SK-N-DZ (cell line): Measurements from ENCODE around the gene CD164L2.

Experiments
- DNase-seq: peaks from one replicate; pipeline ENCODE4 v3.0.0-alpha.2; 2015; ENCODE audit warnings: low spot score

CD164L2 gene

DNA sequence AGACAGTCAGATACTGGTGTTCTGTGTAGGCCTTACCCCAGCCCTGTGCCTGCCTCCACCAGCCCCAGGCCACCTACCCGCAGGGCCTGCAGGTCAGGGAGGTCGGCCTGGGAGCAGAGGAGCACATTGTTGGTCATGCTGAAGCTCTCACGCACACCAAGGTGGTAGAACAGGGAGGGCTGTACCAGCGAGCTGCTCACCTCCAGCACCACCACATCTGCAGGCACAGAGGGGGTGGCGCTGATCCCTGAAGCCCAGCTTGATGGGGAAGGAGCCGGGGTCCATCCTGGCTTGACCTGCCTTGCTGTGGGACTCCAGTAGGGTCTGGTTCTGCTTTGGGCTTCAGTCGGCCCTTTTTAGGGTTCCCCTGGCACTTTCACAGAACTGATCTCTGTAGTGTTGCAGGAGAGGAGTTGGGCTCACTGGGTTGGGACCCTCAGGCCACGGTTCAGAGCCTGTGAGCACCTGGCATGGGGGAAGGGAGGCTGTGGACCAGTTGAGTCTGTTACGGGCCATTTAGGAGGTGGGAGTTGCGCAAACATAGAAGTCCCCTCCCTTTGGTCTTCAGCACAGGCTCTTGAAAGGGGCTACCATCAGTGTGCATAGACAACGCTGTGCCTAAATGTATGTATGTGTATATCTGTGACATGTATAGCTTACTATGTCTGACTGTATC is 18.3 kb downstream of the CD164L2 start:
- DNase-seq, result no peak

DNA sequence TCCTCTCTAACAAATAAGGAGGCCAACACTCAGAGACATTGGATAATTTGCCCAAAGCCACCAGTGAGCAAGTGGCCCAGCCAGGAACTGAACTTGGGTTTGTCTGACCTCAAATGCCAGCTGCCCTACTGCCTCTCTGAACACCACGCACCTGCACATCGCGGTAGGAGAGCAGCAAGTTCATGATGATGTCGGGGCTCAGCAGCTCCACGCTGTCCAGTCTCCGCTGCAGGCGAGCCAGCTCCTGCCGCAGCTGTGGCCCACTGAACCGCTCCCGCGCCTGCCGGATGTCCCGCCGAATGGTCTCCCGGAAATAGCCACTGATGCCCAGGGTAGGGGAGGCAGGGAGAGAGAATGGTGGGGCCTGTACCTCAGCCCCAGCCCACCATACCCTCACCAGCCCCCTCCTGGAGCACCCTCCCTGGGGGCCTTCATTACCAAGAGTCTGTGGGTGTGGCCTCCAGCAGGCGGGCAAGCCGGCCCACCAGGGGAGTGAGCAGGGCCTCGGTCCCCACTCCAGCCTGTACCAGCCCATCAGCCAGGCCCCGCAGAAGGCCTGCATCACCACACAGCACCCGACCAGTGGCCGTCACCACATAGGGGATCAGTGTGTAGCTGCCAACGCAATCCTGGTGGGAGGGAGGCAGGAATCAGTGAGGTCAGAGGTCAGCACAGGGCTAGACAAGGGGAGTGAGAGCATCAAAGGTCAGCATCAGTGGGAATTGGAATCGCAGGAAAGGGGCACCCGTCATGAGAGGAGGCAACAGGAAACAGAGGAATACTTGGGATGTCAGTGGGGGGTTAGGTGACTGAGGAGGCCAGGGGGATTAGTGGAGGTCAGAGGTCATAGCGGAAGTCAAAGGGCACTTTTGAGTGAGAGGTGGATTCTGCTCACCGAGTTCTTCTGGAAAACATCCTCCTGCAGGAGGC is 19.1 kb downstream of the CD164L2 start:
- DNase-seq, result no peak

DNA sequence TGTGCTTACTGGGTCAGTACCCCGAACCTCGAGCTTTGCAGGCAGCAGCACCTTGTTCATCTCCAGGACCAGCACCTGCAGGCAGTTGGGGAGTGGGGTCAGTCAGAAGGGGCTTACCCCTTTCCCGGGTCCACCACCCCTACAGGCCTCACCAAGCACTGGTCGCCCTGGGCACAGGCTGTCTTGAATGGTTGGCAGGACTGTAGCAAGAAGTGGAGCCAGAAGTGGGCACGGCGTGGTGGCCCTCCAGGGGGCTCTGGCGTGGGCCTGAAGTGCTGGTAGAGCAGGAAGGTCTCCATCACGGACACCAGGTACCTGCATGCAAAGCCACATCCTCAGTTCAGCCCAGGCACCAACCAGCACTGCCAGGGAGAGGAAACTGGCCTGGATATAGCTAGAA is 21.6 kb downstream of the CD164L2 start:
- DNase-seq, result no peak

DNA sequence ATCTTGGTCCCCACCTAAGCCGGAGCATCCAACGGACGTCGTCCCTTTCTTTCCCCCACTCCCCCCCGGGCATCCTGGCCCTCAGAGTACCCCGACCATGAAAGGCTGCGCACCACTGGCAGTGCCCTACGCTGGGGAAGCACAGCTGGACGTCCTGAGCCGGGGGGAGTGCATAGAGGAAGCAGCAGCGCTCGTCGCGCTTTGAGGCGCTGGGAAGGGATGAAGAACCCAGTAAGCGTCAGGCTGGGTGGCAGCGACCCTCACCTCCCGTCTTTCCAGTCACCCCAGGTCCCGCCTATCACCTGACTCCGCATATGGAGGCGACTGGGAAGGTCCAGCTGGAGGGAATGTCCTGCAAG is 22.1 kb downstream of the CD164L2 start:
- no peak for DNase-seq

DNA sequence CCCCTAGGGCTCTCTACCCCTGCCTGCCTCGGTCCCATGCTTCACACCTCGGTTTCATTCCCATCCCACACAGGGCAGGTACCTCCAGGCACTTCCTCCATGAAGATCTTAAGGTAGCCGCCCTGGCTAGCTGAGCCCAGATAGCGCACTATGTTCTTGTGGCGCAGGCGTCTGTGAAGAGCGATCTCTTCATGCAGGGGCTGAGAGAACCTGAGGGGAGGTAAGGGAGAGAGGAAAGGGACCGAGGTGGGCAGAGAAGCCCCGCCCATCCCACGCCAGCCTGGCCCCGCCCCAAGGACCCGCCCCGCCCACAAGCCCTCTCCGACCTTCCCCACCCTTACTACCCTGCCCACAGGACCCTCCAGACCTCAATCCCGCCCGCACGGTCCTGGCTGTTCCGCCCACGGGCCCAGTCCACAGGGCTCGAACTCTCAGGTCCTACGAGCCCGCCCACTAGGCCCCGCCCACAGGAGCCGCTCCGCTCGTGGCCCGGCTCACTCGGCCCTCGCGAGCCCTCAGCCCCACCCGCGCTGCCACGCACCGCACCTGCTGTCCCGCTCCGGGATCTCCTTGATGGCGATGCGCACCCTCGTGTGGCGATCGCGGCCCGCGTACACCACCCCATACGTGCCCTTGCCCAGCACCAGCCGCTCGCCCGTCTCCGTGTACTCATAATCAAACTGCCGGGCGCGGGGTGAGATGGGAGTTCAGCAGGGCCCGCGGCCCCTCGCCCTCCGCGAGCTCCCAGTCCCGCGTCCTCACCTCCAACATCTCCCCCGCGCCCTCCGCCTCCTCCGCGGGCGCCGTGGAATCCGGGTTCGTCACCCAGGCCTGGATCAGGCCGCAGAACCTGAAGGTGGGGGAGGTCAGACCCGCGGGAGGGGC is 22.7 kb downstream of the CD164L2 start:
- DNase-seq, result no peak

DNA sequence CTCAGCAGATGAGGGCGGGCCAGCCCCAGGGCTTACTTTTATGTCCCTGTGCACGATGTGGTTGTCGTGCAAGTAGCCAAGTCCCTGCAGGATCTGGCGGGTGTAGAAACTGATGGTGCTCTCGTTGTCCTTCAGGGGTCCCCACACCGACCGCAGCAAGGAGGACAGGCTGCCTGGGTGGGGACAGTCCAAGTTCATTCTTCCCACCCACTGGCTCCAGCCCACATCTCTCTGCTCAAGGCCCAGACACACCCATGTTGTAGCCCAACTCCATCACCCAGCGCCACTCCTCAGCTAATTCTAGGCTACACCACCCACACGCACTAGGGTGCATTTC is 23.3 kb downstream of the CD164L2 start:
- DNase-seq, result no peak

DNA sequence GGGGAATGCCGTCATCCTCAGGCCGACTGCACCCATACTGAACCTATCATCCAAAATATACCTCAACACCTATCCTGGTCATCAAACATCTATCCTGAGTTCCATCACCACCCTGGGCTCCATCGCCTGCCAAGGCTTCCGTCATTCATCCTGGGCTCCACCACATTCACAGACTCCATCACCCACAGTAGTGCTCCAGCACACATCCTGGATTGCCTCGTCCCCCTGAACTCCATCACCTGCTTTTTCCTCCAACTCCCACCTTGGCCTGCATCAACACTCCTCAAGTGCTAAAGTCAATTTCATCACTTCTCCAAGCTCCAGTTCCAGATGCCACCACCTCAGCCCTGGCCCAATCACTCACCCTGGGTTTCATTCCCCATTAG is 24.2 kb downstream of the CD164L2 start:
- no peak for DNase-seq

DNA sequence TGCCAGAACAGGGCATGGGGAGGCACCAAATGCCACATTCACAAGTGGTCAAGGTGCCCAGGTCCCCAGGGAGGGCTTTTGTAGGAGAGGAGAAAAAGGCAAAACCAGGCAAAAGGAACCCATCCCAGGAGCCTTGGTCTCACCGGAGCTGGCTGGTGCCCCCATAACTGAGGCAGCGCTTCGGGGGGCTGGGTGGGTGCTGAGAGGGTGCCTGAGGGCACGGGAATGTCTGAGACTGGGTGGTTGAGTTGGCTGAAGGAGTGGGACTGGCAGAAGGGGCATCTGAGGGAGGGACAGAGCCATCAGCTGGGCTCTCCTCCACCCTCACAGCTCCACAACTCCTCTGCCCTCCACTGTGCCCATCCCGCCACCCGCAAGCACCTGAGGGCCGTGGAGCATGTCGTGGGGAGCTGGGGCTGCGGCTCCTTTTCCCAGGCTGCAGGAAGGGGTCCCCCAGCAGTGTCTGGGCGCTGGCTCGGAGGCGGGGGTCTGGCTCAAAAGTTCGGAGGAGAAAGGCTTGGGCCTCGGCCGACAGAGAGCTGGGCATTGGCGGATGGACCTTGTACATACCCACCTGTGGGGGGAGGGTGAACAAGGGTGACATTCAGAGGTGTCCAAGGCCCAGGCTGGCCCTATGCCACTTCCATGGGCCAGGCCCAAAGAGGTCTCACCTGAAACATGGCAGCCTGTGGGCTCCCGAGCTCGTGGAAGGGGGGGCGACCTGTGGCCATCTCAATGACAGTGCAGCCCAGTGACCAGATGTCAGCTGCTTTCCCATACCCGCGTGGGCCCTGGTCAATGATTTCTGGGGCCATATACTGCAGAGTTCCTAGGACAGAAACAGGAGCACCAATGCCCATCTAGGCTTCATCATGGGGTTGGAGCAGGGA is 24.9 kb downstream of the CD164L2 start:
- DNase-seq, result no peak

DNA sequence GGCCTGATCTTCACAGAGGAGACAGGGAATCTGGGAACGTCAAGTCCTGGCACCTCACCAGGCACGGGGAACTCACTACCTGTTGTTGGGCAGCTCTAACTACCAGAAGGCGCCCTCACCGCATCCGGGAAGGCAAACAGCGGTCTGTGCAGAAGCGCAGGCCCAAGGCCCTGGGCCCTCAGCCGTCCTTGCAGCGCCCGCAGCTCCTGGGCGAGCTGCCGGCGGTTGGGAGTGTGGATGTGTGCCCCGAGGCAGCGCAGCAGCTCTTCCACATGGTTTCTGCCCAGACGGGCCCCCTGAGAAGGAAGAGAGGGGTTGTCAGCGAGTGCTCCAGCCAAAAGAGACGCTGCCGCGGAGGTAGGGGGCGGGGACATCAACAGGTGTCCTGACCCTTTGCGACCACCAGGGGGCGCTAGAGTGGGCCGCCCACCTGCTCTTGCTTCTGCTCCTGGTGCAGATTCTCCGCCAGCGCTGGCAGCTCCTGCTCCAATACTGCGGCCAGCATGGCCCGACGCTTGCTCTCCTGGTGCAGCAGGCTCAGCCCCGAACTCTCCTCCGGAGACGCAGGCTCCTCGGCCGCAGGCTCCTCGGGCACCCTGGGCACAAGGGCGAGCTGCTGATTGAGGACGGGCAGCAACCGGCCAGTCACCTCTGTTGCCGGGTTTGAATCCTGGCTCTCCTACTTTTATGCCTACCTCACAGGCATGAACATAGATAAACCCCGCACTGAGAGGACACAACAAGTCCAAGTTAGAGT is 25.7 kb downstream of the CD164L2 start:
- DNase-seq, result peak; percentile 58

DNA sequence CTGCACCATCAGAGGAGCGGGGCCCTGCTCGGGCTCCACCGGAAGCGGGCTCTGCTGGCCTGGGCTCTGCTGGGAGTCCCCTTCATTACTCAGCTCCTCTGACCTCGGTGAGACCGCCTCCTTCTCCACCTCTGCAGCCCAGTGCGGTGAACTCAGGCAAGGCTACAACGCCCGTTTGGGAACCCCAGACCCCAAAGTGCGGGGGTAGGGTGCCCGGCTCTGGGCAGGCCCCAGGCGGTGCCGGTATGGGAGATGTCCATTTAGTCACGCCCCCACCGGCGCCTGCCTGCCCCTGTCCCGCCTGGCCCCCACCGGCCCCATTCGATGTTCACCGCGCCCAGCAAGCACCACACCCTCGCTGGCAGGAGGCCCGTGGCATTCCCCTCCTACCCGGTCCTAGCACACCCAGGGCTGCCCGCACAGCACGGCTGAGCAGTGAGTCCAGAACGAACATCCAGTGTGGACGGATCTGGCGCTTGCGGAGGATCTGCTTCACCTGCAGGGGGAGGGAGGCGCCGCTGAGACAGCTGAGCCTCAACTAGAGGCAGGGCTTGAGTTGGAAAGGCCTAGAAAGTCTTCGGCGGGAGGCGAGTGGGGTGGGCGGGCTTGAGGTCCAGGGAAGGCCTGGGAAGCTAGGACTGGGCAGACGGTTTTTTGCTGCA is 26.4 kb downstream of the CD164L2 start:
- DNase-seq, result no peak

DNA sequence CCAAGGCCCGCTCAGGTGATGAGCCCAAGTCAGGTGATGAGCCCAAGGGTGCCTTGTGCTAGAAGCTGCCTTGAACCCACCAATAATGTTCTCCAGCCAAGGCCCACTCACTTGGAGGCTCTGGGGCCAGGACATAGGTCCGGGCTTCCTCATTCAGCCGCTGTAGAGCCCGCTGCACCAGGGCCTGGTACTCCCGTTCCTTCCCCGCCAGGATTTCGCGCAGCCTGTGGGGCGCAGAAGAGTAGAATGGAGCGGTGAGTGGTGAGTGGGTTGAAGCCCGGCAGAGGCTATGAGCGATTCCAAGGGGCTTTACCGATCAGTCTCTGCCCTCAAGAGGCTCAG is 26.9 kb downstream of the CD164L2 start:
- DNase-seq, result no peak

DNA sequence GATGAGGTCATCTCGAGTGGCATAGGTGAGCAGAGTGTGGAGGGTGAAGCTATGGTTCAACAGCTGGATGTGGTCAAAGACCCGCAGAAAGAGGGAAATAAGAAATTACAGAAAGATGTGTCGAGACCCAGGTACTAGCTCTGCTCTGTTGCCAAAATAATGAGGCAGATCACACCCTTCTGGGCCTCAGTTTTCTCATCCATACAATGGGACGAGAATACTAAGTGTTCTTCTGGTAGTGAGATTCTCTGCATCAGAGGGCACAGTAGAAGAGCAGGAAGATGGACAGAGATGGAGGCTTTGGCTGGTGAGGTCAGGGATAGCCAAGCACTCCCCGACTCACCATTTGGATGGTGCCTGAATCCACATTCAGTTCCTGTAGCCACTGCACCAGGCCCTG is 27.4 kb downstream of the CD164L2 start:
- no peak for DNase-seq

DNA sequence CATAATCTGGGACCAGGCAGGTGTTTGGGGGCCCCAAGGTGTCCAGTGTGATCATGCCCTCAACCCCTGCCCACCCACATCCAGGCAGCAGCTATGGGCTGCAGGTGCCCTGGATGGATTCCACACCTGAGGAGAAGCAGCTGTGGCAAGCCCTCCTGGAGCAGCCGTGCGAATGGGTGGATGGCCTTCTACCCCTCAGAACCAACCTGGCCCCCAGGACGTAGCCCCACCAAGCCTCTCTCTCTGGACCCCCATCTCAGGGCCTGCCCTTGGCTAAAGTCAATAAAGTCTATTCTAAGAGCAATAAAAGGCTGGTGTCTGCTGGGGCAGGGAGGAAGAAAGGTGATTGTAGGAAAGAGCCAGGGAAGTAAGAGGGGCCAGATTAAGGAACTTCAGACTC is 29.5 kb downstream of the CD164L2 start:
- DNase-seq, result no peak

DNA sequence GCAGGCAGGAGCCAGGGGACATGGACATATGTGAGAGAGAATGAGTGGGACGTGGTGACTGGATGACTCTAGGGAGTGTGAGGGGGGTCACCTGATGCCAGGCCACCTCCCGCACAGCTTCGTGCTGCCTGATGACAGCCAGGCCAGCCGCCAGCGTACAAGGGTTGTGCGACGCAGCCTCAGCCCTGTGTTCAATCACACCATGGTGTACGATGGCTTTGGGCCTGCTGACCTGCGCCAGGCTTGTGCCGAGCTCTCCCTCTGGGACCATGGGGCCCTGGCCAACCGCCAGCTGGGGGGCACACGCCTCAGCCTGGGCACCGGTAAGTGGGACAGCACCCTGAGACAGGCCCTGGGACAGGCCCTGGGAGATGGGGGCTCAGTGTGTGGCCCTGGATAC is 30.0 kb downstream of the CD164L2 start:
- no peak for DNase-seq

DNA sequence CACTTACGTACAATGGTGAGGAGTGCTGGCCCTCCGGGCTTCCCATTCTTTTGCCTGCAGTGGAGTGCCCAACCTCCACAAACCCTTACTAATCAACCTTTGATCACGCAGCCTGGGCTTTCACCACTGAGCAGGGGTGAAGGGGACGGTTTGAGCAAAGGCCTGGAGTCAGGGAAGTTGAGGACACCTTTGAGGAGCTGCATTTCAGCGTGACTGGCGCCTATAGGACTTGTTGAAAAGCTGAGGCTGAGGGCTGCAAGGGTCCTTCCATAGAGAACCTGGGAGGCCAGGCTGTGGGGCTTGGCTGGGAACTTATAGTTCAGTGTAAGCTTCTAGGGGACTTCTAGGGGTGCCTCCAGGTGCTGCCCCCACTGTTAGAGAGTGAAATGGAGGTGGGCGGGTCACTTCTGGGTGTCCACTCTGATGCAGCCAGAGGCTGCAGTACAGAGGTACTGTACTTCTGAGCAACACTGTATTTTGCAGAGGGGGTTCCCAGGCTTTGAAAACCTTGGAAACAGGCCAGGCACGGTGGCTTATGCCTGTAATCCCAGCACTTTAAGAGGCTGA is 31.5 kb downstream of the CD164L2 start:
- no peak for DNase-seq

DNA sequence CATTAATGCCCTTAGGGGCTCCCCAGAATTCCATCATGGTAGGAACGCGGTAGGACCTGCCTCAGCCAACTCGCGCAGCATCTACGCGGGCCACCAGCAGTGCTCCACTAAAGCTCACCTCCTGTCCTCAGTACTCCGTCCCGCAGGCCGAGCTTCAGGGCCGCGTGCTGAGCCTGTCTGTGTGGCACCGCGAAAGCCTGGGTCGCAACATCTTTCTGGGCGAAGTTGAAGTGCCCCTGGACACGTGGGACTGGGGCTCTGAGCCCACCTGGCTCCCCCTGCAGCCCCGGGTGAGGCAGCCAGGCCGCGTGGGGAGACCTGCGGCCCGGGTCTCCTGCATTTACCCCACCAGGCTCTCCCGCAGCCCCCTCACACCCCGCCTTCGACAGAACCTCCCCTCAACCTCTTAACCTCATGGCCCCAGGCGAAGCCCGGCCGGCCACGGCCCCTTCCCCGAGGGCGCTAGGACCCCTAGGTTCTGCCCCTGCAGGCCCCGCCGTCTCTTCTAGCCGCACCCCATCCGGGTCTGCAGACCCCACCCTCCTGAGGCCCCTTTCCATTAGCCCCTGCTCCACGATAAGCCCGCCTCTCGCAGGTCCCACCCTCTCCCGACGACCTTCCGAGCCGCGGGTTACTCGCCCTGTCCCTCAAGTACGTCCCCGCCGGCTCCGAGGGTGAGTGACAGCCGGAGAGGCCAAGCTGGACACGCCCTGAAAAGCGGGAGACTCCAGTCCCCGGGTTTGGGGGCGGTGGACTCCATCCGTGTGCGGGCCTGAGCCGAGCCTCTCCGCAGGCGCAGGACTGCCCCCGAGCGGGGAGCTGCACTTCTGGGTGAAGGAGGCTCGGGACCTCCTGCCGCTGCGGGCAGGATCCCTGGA is 32.2 kb downstream of the CD164L2 start:
- peak; percentile 88 for DNase-seq

DNA sequence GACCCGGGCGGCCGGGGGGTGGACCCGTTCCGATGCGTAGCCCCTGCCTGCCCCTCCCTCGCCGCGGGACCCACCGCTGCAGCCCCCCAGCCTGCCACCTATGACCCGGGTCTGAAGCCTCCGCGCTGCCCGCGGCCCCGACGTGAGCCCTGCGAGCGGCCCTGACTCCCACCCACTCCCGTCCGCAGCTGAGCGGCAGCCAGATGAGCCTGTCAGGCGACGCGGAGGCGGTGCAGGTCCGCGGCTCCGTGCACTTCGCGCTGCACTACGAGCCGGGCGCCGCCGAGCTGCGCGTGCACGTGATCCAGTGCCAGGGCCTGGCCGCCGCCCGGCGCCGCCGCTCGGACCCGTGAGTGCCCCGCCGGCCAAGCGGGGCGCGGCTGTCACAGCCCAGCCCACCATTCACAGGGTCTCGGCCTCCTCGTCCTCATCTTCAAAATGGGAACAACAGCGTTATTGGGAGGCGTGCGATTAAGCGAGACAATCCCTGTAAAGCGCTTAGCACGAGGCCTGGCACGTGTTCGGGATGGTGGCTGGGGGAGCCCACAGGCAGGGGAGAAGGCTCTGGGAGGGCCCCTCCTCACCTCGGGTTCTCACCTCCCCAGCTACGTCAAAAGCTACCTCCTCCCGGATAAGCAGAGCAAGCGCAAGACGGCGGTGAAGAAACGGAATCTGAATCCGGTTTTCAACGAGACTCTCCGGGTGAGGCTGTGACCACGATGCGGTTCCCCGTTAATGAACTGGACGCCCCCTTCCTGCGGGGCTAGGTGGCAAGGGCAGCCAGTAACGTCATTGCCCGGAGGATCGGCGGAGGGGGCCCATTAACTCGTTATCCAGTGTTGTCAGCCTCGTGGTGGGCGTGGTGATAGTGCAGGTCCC is 33.1 kb downstream of the CD164L2 start:
- peak; percentile 61 for DNase-seq
